PC-9 (cell line): ENCODE measurements around the gene CELF1. TPM values are rescaled to one million over a fixed set of nuclear protein-coding genes. Genes with fewer than 3 reads are reported as not detected.
A peak's percentile ranks its signal among the peaks of the same experiment; 100 is the strongest.

Experiments used
- BruUV-seq: library from RNA; stranded (reverse); fragments of 400-500 nt; replicated peaks from 2 replicates; lab custom pipeline; 2021; lab: Mats Ljungman, UMichigan
- CTCF ChIA-PET: fragments of 300-600 bp; sonication (Branson Sonifier 250); formaldehyde crosslinking; loops from one replicate; lab custom pipeline; 2022; ENCODE audit warnings: antibody characterized with exemption; lab: Charles Lee
- POLR2A ChIA-PET: fragments of 300-600 bp; sonication (Branson Sonifier 250); formaldehyde crosslinking; loops from one replicate; lab custom pipeline; 2022; ENCODE audit warnings: antibody characterized with exemption; ENCODE audit not compliant: unreplicated experiment; lab: Charles Lee
- DNase-seq, 2 experiments: peaks; one replicate each; pipeline versions ENCODE4 v3.0.0 to v3.0.0-alpha.2; 2015 to 2022; ENCODE audit warnings: mixed read lengths in 1 of 2
- H2AFZ ChIP-seq: fragments of 200-600 bp; sonication (generic); 2 replicates; pipeline ENCODE4 v1.8.1; 2017; ENCODE audit warnings: antibody characterized with exemption
- H3F3A ChIP-seq: fragments of 200-600 bp; sonication (generic); 2 replicates; pipeline ENCODE4 v1.8.1; 2017; ENCODE audit warnings: antibody characterized with exemption, mild to moderate bottlenecking, low read depth; ENCODE audit not compliant: insufficient read depth
- H3K27ac ChIP-seq: fragments of 200-600 bp; sonication (generic); 2 replicates; pipeline ENCODE4 v1.6.1; 2016; ENCODE audit warnings: mixed run types
- H3K27me3 ChIP-seq: fragments of 200-600 bp; sonication (generic); 2 replicates; pipeline ENCODE4 v1.6.1; 2016; ENCODE audit warnings: low read depth, mixed run types; ENCODE audit not compliant: insufficient read depth
- H3K36me3 ChIP-seq: fragments of 200-600 bp; sonication (generic); 2 replicates; pipeline ENCODE4 v1.6.1; 2016; ENCODE audit warnings: low read depth, mixed run types
- H3K4me1 ChIP-seq: fragments of 200-600 bp; sonication (generic); replicated peaks from 2 replicates; pipeline ENCODE4 v1.6.1; 2016; ENCODE audit warnings: mixed run types; ENCODE audit not compliant: insufficient read depth
- H3K4me2 ChIP-seq: fragments of 200-600 bp; sonication (generic); 2 replicates; pipeline ENCODE4 v1.6.1; 2017; ENCODE audit warnings: mixed run types
- H3K4me3 ChIP-seq: fragments of 200-600 bp; sonication (generic); 2 replicates; pipeline ENCODE4 v1.6.1; 2016; ENCODE audit warnings: mixed run types
- H3K79me2 ChIP-seq: fragments of 200-600 bp; sonication (generic); 2 replicates; pipeline ENCODE4 v1.6.1; 2017; ENCODE audit warnings: low read depth, mixed run types
- H3K9me2 ChIP-seq: fragments of 200-600 bp; sonication (generic); 2 replicates; pipeline ENCODE4 v1.8.1; 2017; ENCODE audit warnings: mild to moderate bottlenecking; ENCODE audit not compliant: insufficient read depth
- H3K9me3 ChIP-seq: fragments of 200-600 bp; sonication (generic); 2 replicates; pipeline ENCODE4 v1.8.1; 2016; ENCODE audit warnings: low read depth; ENCODE audit not compliant: insufficient read depth
- H4K20me1 ChIP-seq: fragments of 200-600 bp; sonication (generic); 2 replicates; pipeline ENCODE4 v1.8.1; 2017; ENCODE audit not compliant: insufficient read depth
- EZH2 ChIP-seq: fragments of 200-600 bp; sonication (generic); IDR thresholded peaks from 2 replicates; pipeline ENCODE4 v1.8.0; 2017; ENCODE audit warnings: antibody characterized with exemption, low read depth
- intact Hi-C: fragments of 100-400 bp; cut with micrococcal nuclease; formaldehyde crosslinking; loops from one replicate; pipeline ENCODE4 v1.10.0; 2022; ENCODE audit not compliant: unreplicated experiment
- total RNA-seq: library from RNA; stranded (reverse); gene quantifications from 2 replicates; pipeline ENCODE4 v1.2.3, GENCODE V29; 2021
- TF ChIP-seq, protein P1 (sequence below): fragments of 200-600 bp; sonication (generic); conservative IDR thresholded peaks from 2 replicates; pipeline ENCODE4 v1.6.1; 2017; ENCODE audit warnings: mixed run types, antibody characterized with exemption, mild to moderate bottlenecking, moderate library complexity

The CELF1 gene
- total RNA-seq, 1 experiment from 2014 or later = 165 TPM

GRCh38 chr11:47488674-47489394 is 64.1 kb downstream of the CELF1 start:
- no peaks in the 10 kb centered on the region for H3K9me3 ChIP-seq
- H3K79me2 ChIP-seq = peaks cover 31% of the 10 kb centered on the region
- H4K20me1 ChIP-seq = peaks cover 25% of the 10 kb centered on the region
- peak overlapping the region; percentile 6; the same call in 1 of the 2 replicates for H3K27ac ChIP-seq
- POLR2A ChIA-PET = interaction anchor here (0.6 kb wide), 2 partner anchors 21 to 35 kb away, joined by 3 to 4 read pairs; no protein-coding TSS in a partner anchor
- H3K36me3 ChIP-seq = peaks cover 47% of the 10 kb centered on the region
- CTCF ChIA-PET = interaction anchor here (0.7 kb wide), 1 partner anchor 44 kb away, joined by 4 read pairs; no protein-coding TSS in a partner anchor
- no peak for DNase-seq
- no peak overlapping the region for H3K4me3 ChIP-seq
- intact Hi-C loops = no loop called here
- no peaks in the 10 kb centered on the region for H3K27me3 ChIP-seq
- H3F3A ChIP-seq = peaks cover 52% of the 10 kb centered on the region
- TF ChIP-seq, protein P1, sequence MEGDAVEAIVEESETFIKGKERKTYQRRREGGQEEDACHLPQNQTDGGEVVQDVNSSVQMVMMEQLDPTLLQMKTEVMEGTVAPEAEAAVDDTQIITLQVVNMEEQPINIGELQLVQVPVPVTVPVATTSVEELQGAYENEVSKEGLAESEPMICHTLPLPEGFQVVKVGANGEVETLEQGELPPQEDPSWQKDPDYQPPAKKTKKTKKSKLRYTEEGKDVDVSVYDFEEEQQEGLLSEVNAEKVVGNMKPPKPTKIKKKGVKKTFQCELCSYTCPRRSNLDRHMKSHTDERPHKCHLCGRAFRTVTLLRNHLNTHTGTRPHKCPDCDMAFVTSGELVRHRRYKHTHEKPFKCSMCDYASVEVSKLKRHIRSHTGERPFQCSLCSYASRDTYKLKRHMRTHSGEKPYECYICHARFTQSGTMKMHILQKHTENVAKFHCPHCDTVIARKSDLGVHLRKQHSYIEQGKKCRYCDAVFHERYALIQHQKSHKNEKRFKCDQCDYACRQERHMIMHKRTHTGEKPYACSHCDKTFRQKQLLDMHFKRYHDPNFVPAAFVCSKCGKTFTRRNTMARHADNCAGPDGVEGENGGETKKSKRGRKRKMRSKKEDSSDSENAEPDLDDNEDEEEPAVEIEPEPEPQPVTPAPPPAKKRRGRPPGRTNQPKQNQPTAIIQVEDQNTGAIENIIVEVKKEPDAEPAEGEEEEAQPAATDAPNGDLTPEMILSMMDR = no peak
- TF ChIP-seq EZH2 = no peak
- H2AFZ ChIP-seq = no peak overlapping the region
- no peaks in the 10 kb centered on the region for H3K9me2 ChIP-seq
- BruUV-seq = no TSS peak
- no peaks in the 10 kb centered on the region for H3K4me1 ChIP-seq
- H3K4me2 ChIP-seq = no peak overlapping the region

- Histone ChIP-seq H3F3A (peaks cover 54% of the 10 kb centered on the region), H3K4me2 (no peak overlapping the region), H3K9me2 (no peaks in the 10 kb centered on the region), H3K27ac (no peak overlapping the region), H3K36me3 (peaks cover 50% of the 10 kb centered on the region), H3K4me3 (no peak overlapping the region), H2AFZ (no peak overlapping the region), H3K79me2 (peaks cover 24% of the 10 kb centered on the region), H3K9me3 (no peaks in the 10 kb centered on the region), H4K20me1 (peaks cover 25% of the 10 kb centered on the region), H3K27me3 (no peaks in the 10 kb centered on the region), H3K4me1 (no peaks in the 10 kb centered on the region)
- DNase-seq = no peak
- POLR2A ChIA-PET = no interaction called here
- intact Hi-C loops = no loop called here
- CTCF ChIA-PET = no interaction called here
- TF ChIP-seq, protein P1 = no peak
- TF ChIP-seq EZH2 = no peak
- BruUV-seq = no TSS peak
Measured at GRCh38 chr11:47488111-47488510, 64.8 kb downstream of the CELF1 start.

- Histone ChIP-seq H3K36me3 (peaks cover 57% of the 10 kb centered on the region), H3K4me3 (no peak overlapping the region), H3K9me3 (no peaks in the 10 kb centered on the region), H4K20me1 (peaks cover 25% of the 10 kb centered on the region), H3K4me1 (no peaks in the 10 kb centered on the region), H3K27ac (no peak overlapping the region), H3K79me2 (peaks cover 17% of the 10 kb centered on the region), H2AFZ (no peak overlapping the region), H3K4me2 (no peak overlapping the region), H3K9me2 (no peaks in the 10 kb centered on the region), H3F3A (peaks cover 57% of the 10 kb centered on the region), H3K27me3 (no peaks in the 10 kb centered on the region)
- BruUV-seq = no TSS peak
- POLR2A ChIA-PET = no interaction called here
- DNase-seq = no peak
- intact Hi-C loops = no loop called here
- CTCF ChIA-PET = no interaction called here
- TF ChIP-seq, protein P1 = no peak
- TF ChIP-seq EZH2 = no peak
Measured at GRCh38 chr11:47487421-47487820, 65.5 kb downstream of the CELF1 start.
